Adrenal gland (tissue), 5 donors: ENCODE measurements around the gene ABCB4.

Experiments
- POLR2A ChIP-seq, 2 donors: fragments of 450-650 bp; IDR thresholded peaks; one replicate each; pipeline ENCODE4 v1.6.1; 2017; ENCODE audit warnings: antibody characterized with exemption in 2 of 2, mild to moderate bottlenecking in 2 of 2, moderate library complexity in 1 of 2
- TF ChIP-seq, protein P1 (sequence below), 6 experiments: fragments of 450-650 bp in 4 of 6; fragments of 200-600 bp in 2 of 6; sonication (generic) in 1 of 6; IDR thresholded peaks; 1 replicate in 5 of 6; 2 replicates in 1 of 6; pipeline versions ENCODE4 v1.5.1 to v1.8.0; 2016 to 2021; ENCODE audit warnings: antibody characterized with exemption in 6 of 6, mild to moderate bottlenecking in 2 of 6, moderate library complexity in 1 of 6
- donor health status: DM: no; HTN: no; CAD: no.

DNA sequence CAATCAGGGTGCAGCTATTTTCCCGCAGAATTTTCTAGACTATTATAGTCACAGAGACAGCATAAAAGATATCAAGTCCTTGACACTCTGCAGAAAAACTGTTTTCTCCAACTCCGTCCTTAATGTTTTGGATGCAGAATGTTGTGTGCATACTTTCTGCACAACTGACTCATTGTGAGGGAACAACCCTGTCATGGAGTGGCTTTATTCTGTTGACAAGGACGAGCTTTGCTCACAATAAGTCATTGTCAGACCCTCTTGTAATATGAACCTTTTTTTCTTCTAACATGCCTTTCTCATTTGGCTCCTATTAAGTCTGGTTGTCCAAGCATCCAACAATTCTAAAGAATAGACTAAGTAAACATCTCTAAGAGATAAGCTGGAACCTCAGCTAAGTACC is 17.3 kb downstream of the ABCB4 start:
- TF ChIP-seq, protein P1, sequence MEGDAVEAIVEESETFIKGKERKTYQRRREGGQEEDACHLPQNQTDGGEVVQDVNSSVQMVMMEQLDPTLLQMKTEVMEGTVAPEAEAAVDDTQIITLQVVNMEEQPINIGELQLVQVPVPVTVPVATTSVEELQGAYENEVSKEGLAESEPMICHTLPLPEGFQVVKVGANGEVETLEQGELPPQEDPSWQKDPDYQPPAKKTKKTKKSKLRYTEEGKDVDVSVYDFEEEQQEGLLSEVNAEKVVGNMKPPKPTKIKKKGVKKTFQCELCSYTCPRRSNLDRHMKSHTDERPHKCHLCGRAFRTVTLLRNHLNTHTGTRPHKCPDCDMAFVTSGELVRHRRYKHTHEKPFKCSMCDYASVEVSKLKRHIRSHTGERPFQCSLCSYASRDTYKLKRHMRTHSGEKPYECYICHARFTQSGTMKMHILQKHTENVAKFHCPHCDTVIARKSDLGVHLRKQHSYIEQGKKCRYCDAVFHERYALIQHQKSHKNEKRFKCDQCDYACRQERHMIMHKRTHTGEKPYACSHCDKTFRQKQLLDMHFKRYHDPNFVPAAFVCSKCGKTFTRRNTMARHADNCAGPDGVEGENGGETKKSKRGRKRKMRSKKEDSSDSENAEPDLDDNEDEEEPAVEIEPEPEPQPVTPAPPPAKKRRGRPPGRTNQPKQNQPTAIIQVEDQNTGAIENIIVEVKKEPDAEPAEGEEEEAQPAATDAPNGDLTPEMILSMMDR (IDR thresholded peaks at IDR 0.05) = no peak
- TF ChIP-seq POLR2A (IDR thresholded peaks at IDR 0.05) = no peak
